H9 (cell line): ENCODE results near the gene DPH5. TPM values are rescaled to one million over a fixed set of nuclear protein-coding genes. Genes with fewer than 3 reads are reported as not detected.

Experiments used
- DNase-seq: peaks from one replicate; pipeline ENCODE4 v3.0.0-alpha.2; 2017
- H2AFZ ChIP-seq: one replicate; pipeline ENCODE4 v1.6.1; 2013; ENCODE audit warnings: mild to moderate bottlenecking, low read length, control low read depth, moderate library complexity
- H2AK5ac ChIP-seq: 2 replicates; pipeline ENCODE4 v1.6.1; 2013; ENCODE audit warnings: low read length, control low read depth, mixed read lengths; ENCODE audit not compliant: insufficient read length
- H2BK120ac ChIP-seq: one replicate; pipeline ENCODE4 v1.6.1; 2013; ENCODE audit warnings: low read depth, mild to moderate bottlenecking, low read length, control low read depth, inconsistent platforms; ENCODE audit not compliant: poor library complexity, severe bottlenecking
- H2BK12ac ChIP-seq: 2 replicates; pipeline ENCODE4 v1.6.1; 2013; ENCODE audit warnings: low read length, control low read depth, mixed read lengths, low read depth; ENCODE audit not compliant: insufficient read length
- H2BK15ac ChIP-seq: 2 replicates; pipeline ENCODE4 v1.6.1; 2013; ENCODE audit warnings: low read depth, low read length, control low read depth
- H2BK20ac ChIP-seq: one replicate; pipeline ENCODE4 v1.6.1; 2013; ENCODE audit warnings: low read depth, mild to moderate bottlenecking, low read length, control low read depth, inconsistent platforms; ENCODE audit not compliant: poor library complexity, severe bottlenecking
- H2BK5ac ChIP-seq: 2 replicates; pipeline ENCODE4 v1.6.1; 2013; ENCODE audit warnings: low read length, control low read depth, mixed read lengths; ENCODE audit not compliant: insufficient read length
- H3K14ac ChIP-seq: 2 replicates; pipeline ENCODE4 v1.6.1; 2013; ENCODE audit warnings: low read length, control low read depth; ENCODE audit not compliant: insufficient read depth
- H3K18ac ChIP-seq: 2 replicates; pipeline ENCODE4 v1.6.1; 2013; ENCODE audit warnings: low read depth, mild to moderate bottlenecking, mixed read lengths, low read length, control low read depth; ENCODE audit not compliant: insufficient read length
- H3K23ac ChIP-seq: 2 replicates; pipeline ENCODE4 v1.6.1; 2013; ENCODE audit warnings: low read length, control low read depth, mixed read lengths, low read depth; ENCODE audit not compliant: insufficient read length
- H3K23me2 ChIP-seq: 2 replicates; pipeline ENCODE4 v1.6.1; 2013; ENCODE audit warnings: low read depth, mild to moderate bottlenecking, mixed read lengths, low read length, control low read depth; ENCODE audit not compliant: insufficient read length, poor library complexity, severe bottlenecking
- H3K27ac ChIP-seq: 2 replicates; pipeline ENCODE4 v1.5.1; 2013; ENCODE audit warnings: low read length, control low read depth, mixed read lengths, low read depth; ENCODE audit not compliant: insufficient read length
- H3K27me3 ChIP-seq: 2 replicates; pipeline ENCODE4 v1.6.1; 2013; ENCODE audit warnings: low read length, control low read depth, inconsistent platforms; ENCODE audit not compliant: insufficient read depth
- H3K4ac ChIP-seq: 2 replicates; pipeline ENCODE4 v1.6.1; 2013; ENCODE audit warnings: low read depth, mild to moderate bottlenecking, control low read depth, inconsistent platforms, low read length, moderate library complexity
- H3K4me1 ChIP-seq: 2 replicates; pipeline ENCODE4 v1.6.1; 2013; ENCODE audit warnings: low read length, control low read depth, inconsistent platforms; ENCODE audit not compliant: insufficient read depth
- H3K4me2 ChIP-seq: 2 replicates; pipeline ENCODE4 v1.6.1; 2013; ENCODE audit warnings: low read length, control low read depth, mixed read lengths; ENCODE audit not compliant: insufficient read length, insufficient read depth
- H3K56ac ChIP-seq: 2 replicates; pipeline ENCODE4 v1.6.1; 2013; ENCODE audit warnings: low read depth, mild to moderate bottlenecking, mixed read lengths, low read length, control low read depth; ENCODE audit not compliant: insufficient read length
- H3K79me1 ChIP-seq: 2 replicates; pipeline ENCODE4 v1.6.1; 2013; ENCODE audit warnings: low read depth, mild to moderate bottlenecking, moderate library complexity, low read length, control low read depth, inconsistent platforms; ENCODE audit not compliant: insufficient read depth, poor library complexity, severe bottlenecking
- H3K79me2 ChIP-seq: 2 replicates; pipeline ENCODE4 v1.6.1; 2013; ENCODE audit warnings: low read length, control low read depth, inconsistent platforms; ENCODE audit not compliant: insufficient read depth
- H3K9ac ChIP-seq: 2 replicates; pipeline ENCODE4 v1.6.1; 2013; ENCODE audit warnings: low read length, control low read depth, mixed read lengths; ENCODE audit not compliant: insufficient read length; ENCODE audit errors: extremely low read depth
- H3K9me3 ChIP-seq: one replicate; pipeline ENCODE4 v1.6.1; 2013; ENCODE audit warnings: low read depth, low read length, inconsistent platforms; ENCODE audit not compliant: control insufficient read depth
- H3T11ph ChIP-seq: one replicate; pipeline ENCODE4 v1.6.1; 2013; ENCODE audit warnings: mild to moderate bottlenecking, low read length, control low read depth, inconsistent platforms
- H4K20me1 ChIP-seq: one replicate; pipeline ENCODE4 v1.6.1; 2013; ENCODE audit not compliant: control insufficient read depth, insufficient read length, insufficient read depth
- H4K5ac ChIP-seq: 2 replicates; pipeline ENCODE4 v1.6.1; 2013; ENCODE audit warnings: low read depth, mild to moderate bottlenecking, mixed read lengths, low read length, control low read depth; ENCODE audit not compliant: insufficient read length
- H4K8ac ChIP-seq: replicated peaks from 2 replicates; pipeline ENCODE4 v1.6.1; 2013; ENCODE audit warnings: low read length, control low read depth, mixed read lengths, low read depth; ENCODE audit not compliant: insufficient read length
- H4K91ac ChIP-seq: 2 replicates; pipeline ENCODE4 v1.6.1; 2013; ENCODE audit warnings: low read depth, mild to moderate bottlenecking, moderate library complexity, mixed read lengths, low read length, control low read depth; ENCODE audit not compliant: insufficient read length
- H3K27ac Mint-ChIP-seq, 3 experiments: 2 replicates in 2 of 3; 3 replicates in 1 of 3; pipeline ENCODE4 v1.8.0; 2020 to 2021; ENCODE audit warnings: mixed read lengths in 3 of 3, mild to moderate bottlenecking in 1 of 3, moderate library complexity in 1 of 3
- H3K27me3 Mint-ChIP-seq: 2 replicates; pipeline ENCODE4 v1.8.0; 2021; ENCODE audit warnings: low read depth, mild to moderate bottlenecking, moderate library complexity, mixed read lengths
- H3K36me3 Mint-ChIP-seq, 3 experiments: 2 replicates in 2 of 3; 3 replicates in 1 of 3; pipeline ENCODE4 v1.8.0; 2020 to 2021; ENCODE audit warnings: low read depth in 3 of 3, mixed read lengths in 3 of 3; ENCODE audit not compliant: insufficient read depth in 1 of 3
- H3K4me1 Mint-ChIP-seq, 2 experiments: 2 replicates each; pipeline ENCODE4 v1.8.0; 2020; ENCODE audit warnings: mixed read lengths in 2 of 2
- H3K4me3 Mint-ChIP-seq, 2 experiments: 2 replicates in 1 of 2; 3 replicates in 1 of 2; pipeline ENCODE4 v1.8.0; 2020 to 2021; ENCODE audit warnings: mild to moderate bottlenecking in 2 of 2, mixed read lengths in 2 of 2, moderate library complexity in 1 of 2
- H3K9me3 Mint-ChIP-seq, 2 experiments: 2 replicates in 1 of 2; 3 replicates in 1 of 2; pipeline ENCODE4 v1.8.0; 2020; ENCODE audit warnings: mild to moderate bottlenecking in 2 of 2, mixed read lengths in 2 of 2, moderate library complexity in 1 of 2
- CTCF ChIP-seq: fragments of 200-600 bp; sonication (generic); conservative IDR thresholded peaks from 3 replicates; pipeline ENCODE4 v1.8.0; 2021; ENCODE audit warnings: antibody characterized with exemption, mild to moderate bottlenecking
- WGBS: extraction: QIAGEN DNeasy Blood & Tissue Kit; methylation state at CpG from one replicate; pipeline ENCODE4 v1.1.7; 2013; ENCODE audit warnings: missing lambda C conversion rate, low lambda C conversion rate, mixed read lengths; ENCODE audit not compliant: insufficient read length; ENCODE audit errors: extremely low coverage; 5-methylcytosine and 5-hydroxymethylcytosine counted together
- total RNA-seq: library from RNA; stranded (reverse); gene quantifications from 2 replicates; pipeline ENCODE4 v1.2.1, GENCODE V29; 2021

DPH5 gene
- total RNA-seq, 1 experiment from 2014 or later: 49.4 TPM

- no peaks in the 10 kb centered on the region; the same call in 1 of the 2 replicates for H3K79me2 ChIP-seq
- Mint-ChIP-seq H3K9me3 (no peaks in the 10 kb centered on the region), H3K4me3 (no peak overlapping the region), H3K4me1 (peaks cover 8 to 13% of the 10 kb centered on the region in 2 experiments; a peak in 3 of 4 replicates), H3K36me3 (peaks cover 5 to 25% (median 18%) of the 10 kb centered on the region in 3 experiments; a peak in 5 of 7 replicates), H3K27me3 (no peaks in the 10 kb centered on the region), H3K27ac (no peak overlapping the region)
- H3T11ph ChIP-seq: no peak overlapping the region
- H3K23me2 ChIP-seq: no peaks in the 10 kb centered on the region
- no peak overlapping the region for H4K5ac ChIP-seq
- no peak overlapping the region for H2BK5ac ChIP-seq
- H4K8ac ChIP-seq: no peak overlapping the region
- no peak overlapping the region for H3K14ac ChIP-seq
- no peaks in the 10 kb centered on the region for H3K79me1 ChIP-seq
- no peak overlapping the region for H3K4ac ChIP-seq
- no peak overlapping the region for H2BK12ac ChIP-seq
- H2AK5ac ChIP-seq: no peak overlapping the region
- H2AFZ ChIP-seq: no peak overlapping the region
- H3K4me2 ChIP-seq: no peak overlapping the region
- H2BK120ac ChIP-seq: no peak overlapping the region
- H3K56ac ChIP-seq: no peak overlapping the region
- no peak overlapping the region for H3K27ac ChIP-seq
- no peak for DNase-seq
- H3K9ac ChIP-seq: no peak overlapping the region
- H3K4me1 ChIP-seq: no peaks in the 10 kb centered on the region
- TF ChIP-seq CTCF: no peak
- H3K27me3 ChIP-seq: no peaks in the 10 kb centered on the region
- no peak overlapping the region for H3K23ac ChIP-seq
- H4K91ac ChIP-seq: no peak overlapping the region
- no peaks in the 10 kb centered on the region for H4K20me1 ChIP-seq
- H3K9me3 ChIP-seq: no peaks in the 10 kb centered on the region
- H3K18ac ChIP-seq: no peak overlapping the region
- no peak overlapping the region for H2BK20ac ChIP-seq
- WGBS: no CpG with 5 or more reads among the region's 2 CpGs
- no peak overlapping the region for H2BK15ac ChIP-seq
These were observed 23.0 kb downstream of the DPH5 start for GRCh38 chr1:101002551-101002950.
